Neuronal stem cell (in vitro differentiated cells): Measurements from ENCODE around the gene TEDC2.

Experiments used
- DNase-seq: peaks from one replicate; pipeline ENCODE4 v3.0.0-alpha.2; 2013; ENCODE audit warnings: low spot score
- H2AFZ ChIP-seq: one replicate; pipeline ENCODE4 v1.6.1; 2013; ENCODE audit warnings: mild to moderate bottlenecking, low read length, inconsistent platforms
- H2AK5ac ChIP-seq: 2 replicates; pipeline ENCODE4 v1.6.1; 2013; ENCODE audit warnings: low read depth, mild to moderate bottlenecking, inconsistent platforms, low read length, moderate library complexity, mixed read lengths
- H2BK120ac ChIP-seq: 2 replicates; pipeline ENCODE4 v1.6.1; 2013; ENCODE audit warnings: low read depth, mild to moderate bottlenecking, inconsistent platforms, low read length, moderate library complexity, mixed read lengths
- H2BK12ac ChIP-seq: one replicate; pipeline ENCODE4 v1.6.1; 2013; ENCODE audit warnings: low read length, inconsistent platforms
- H2BK15ac ChIP-seq: 2 replicates; pipeline ENCODE4 v1.6.1; 2013; ENCODE audit warnings: mild to moderate bottlenecking, low read length, inconsistent platforms, mixed read lengths
- H2BK5ac ChIP-seq: one replicate; pipeline ENCODE4 v1.6.1; 2013; ENCODE audit warnings: inconsistent platforms, mild to moderate bottlenecking, low read length, moderate library complexity
- H3K14ac ChIP-seq: one replicate; pipeline ENCODE4 v1.6.1; 2013; ENCODE audit warnings: low read length, inconsistent platforms
- H3K18ac ChIP-seq: 2 replicates; pipeline ENCODE4 v1.6.1; 2013; ENCODE audit warnings: low read length, inconsistent platforms
- H3K23ac ChIP-seq: 2 replicates; pipeline ENCODE4 v1.6.1; 2013; ENCODE audit warnings: low read depth, mild to moderate bottlenecking, mixed read lengths, low read length, inconsistent platforms; ENCODE audit not compliant: poor library complexity
- H3K27ac ChIP-seq: replicated peaks from 3 replicates; pipeline ENCODE4 v1.5.1; 2013; ENCODE audit warnings: low read length, inconsistent platforms
- H3K27me3 ChIP-seq, 3 experiments: 2 replicates each; pipeline ENCODE4 v1.6.1; 2013; ENCODE audit warnings: low read length in 3 of 3, mild to moderate bottlenecking in 2 of 3, inconsistent platforms in 1 of 3, low read depth in 1 of 3, mixed read lengths in 1 of 3, moderate library complexity in 1 of 3; ENCODE audit not compliant: control insufficient read depth in 3 of 3, insufficient read depth in 3 of 3
- H3K36me3 ChIP-seq, 2 donors: replicated peaks in 1 of 2; 2 replicates each; pipeline ENCODE4 v1.6.1; 2013; ENCODE audit warnings: low read length in 2 of 2; ENCODE audit not compliant: control insufficient read depth in 2 of 2, insufficient read depth in 2 of 2
- H3K4ac ChIP-seq: 2 replicates; pipeline ENCODE4 v1.6.1; 2013; ENCODE audit warnings: inconsistent platforms, mild to moderate bottlenecking, low read length, moderate library complexity
- H3K4me1 ChIP-seq, 2 donors: 1 replicate in 1 of 2; 2 replicates in 1 of 2; pipeline ENCODE4 v1.6.1; 2013; ENCODE audit warnings: low read length in 2 of 2, low read depth in 1 of 2; ENCODE audit not compliant: control insufficient read depth in 2 of 2, insufficient read depth in 1 of 2
- H3K4me2 ChIP-seq: one replicate; pipeline ENCODE4 v1.6.1; 2013; ENCODE audit warnings: mild to moderate bottlenecking, low read length, inconsistent platforms; ENCODE audit not compliant: insufficient read depth, poor library complexity, severe bottlenecking
- H3K4me3 ChIP-seq, 2 donors: 2 replicates each; pipeline ENCODE4 v1.5.1; 2013; ENCODE audit warnings: low read length in 2 of 2, mild to moderate bottlenecking in 2 of 2, inconsistent platforms in 1 of 2, moderate library complexity in 1 of 2
- H3K79me1 ChIP-seq: one replicate; pipeline ENCODE4 v1.6.1; 2013; ENCODE audit warnings: low read depth, mild to moderate bottlenecking, inconsistent platforms, low read length, moderate library complexity
- H3K9ac ChIP-seq: one replicate; pipeline ENCODE4 v1.6.1; 2013; ENCODE audit warnings: mild to moderate bottlenecking, low read depth, low read length, inconsistent platforms; ENCODE audit not compliant: poor library complexity
- H3K9me3 ChIP-seq, 2 donors: replicated peaks in 1 of 2; 2 replicates each; pipeline versions ENCODE3 to v1.6.1; 2013; ENCODE audit warnings: low read length in 2 of 2, mild to moderate bottlenecking in 2 of 2, inconsistent platforms in 1 of 2, low read depth in 1 of 2, mixed read lengths in 1 of 2, moderate library complexity in 1 of 2; ENCODE audit not compliant: control insufficient read depth in 2 of 2, insufficient read depth in 1 of 2
- H4K8ac ChIP-seq: one replicate; pipeline ENCODE4 v1.6.1; 2013; ENCODE audit warnings: low read depth, mild to moderate bottlenecking, inconsistent platforms, low read length, moderate library complexity
- H4K91ac ChIP-seq: one replicate; pipeline ENCODE4 v1.6.1; 2013; ENCODE audit warnings: low read length, low read depth, mild to moderate bottlenecking, inconsistent platforms; ENCODE audit not compliant: poor library complexity
- WGBS, 2 donors: extraction: QIAGEN DNeasy Blood & Tissue Kit; methylation state at CpG; one replicate each; pipeline ENCODE4 v1.1.7; 2013; ENCODE audit warnings: missing lambda C conversion rate in 2 of 2, mixed read lengths in 1 of 2; ENCODE audit not compliant: insufficient read length in 2 of 2, insufficient replicate concordance in 1 of 2; ENCODE audit errors: extremely low coverage in 2 of 2; 5-methylcytosine and 5-hydroxymethylcytosine counted together

Gene TEDC2

GRCh38 chr16:2427526-2427925 is 32.4 kb upstream of the TEDC2 start:
- Histone ChIP-seq H3K36me3 (peaks cover 7 to 20% of the 10 kb centered on the region in 2 donors), H3K27me3 (no peaks in the 10 kb centered on the region), H2AFZ (no peak overlapping the region), H3K9me3 (no peaks in the 10 kb centered on the region), H3K14ac (no peak overlapping the region), H4K91ac (no peak overlapping the region), H2BK120ac (no peak overlapping the region), H3K4me2 (no peak overlapping the region), H3K23ac (no peak overlapping the region), H3K18ac (no peak overlapping the region), H3K4ac (no peak overlapping the region), H2BK15ac (no peak overlapping the region), H3K4me3 (no peak overlapping the region), H2BK12ac (no peak overlapping the region), H2AK5ac (no peak overlapping the region), H2BK5ac (no peak overlapping the region), H3K9ac (no peak overlapping the region), H3K4me1 (peaks cover 11 to 13% of the 10 kb centered on the region in 2 donors), H3K27ac (no peak overlapping the region), H3K79me1 (peaks cover 8% of the 10 kb centered on the region), H4K8ac (no peak overlapping the region)
- WGBS, 2 donors, result 100% methylated on average over 2 of the region's 4 CpGs; no CpG with 5 or more reads in 1 of the 2 donors
- no peak for DNase-seq

- peak overlapping the region; percentile 70 for H2BK5ac ChIP-seq
- H2BK15ac ChIP-seq, result peak overlapping the region; percentile 84
- H2AFZ ChIP-seq, result peak overlapping the region; percentile 98
- peak overlapping the region; percentile 94 for H3K4me2 ChIP-seq
- no peak overlapping the region for H2BK120ac ChIP-seq
- H3K79me1 ChIP-seq, result peaks cover 11% of the 10 kb centered on the region
- H3K4me3 ChIP-seq, result peak overlapping the region; percentile 59 to 79
- no peak for DNase-seq
- no peak overlapping the region for H2BK12ac ChIP-seq
- peaks cover 11 to 13% of the 10 kb centered on the region in 2 donors for H3K4me1 ChIP-seq
- H3K9me3 ChIP-seq, result no peaks in the 10 kb centered on the region
- peak overlapping the region; percentile 91 for H3K9ac ChIP-seq
- peaks cover 14 to 27% of the 10 kb centered on the region in 2 donors for H3K36me3 ChIP-seq
- no CpG with 5 or more reads among the region's 28 CpGs for WGBS, 2 donors
- peak overlapping the region; percentile 91 for H3K14ac ChIP-seq
- peak overlapping the region; percentile 11 for H4K91ac ChIP-seq
- peak overlapping the region; percentile 83 for H2AK5ac ChIP-seq
- peak overlapping the region; percentile 57 for H3K23ac ChIP-seq
- H3K27me3 ChIP-seq, result no peaks in the 10 kb centered on the region
- peak overlapping the region; percentile 63 for H3K27ac ChIP-seq
- H3K4ac ChIP-seq, result no peak overlapping the region
- H3K18ac ChIP-seq, result peak overlapping the region; percentile 99
- no peak overlapping the region for H4K8ac ChIP-seq
These were observed 31.7 kb upstream of the TEDC2 start for GRCh38 chr16:2428051-2428783.

GRCh38 chr16:2428784-2429033 is 31.2 kb upstream of the TEDC2 start:
- Histone ChIP-seq H3K4me2 (peak overlapping the region; percentile 94), H3K4me1 (peaks cover 11 to 13% of the 10 kb centered on the region in 2 donors), H2AFZ (peak overlapping the region; percentile 98), H4K8ac (no peak overlapping the region), H4K91ac (peak overlapping the region; percentile 11), H3K9ac (peak overlapping the region; percentile 91), H3K4ac (no peak overlapping the region), H3K27me3 (no peaks in the 10 kb centered on the region), H2AK5ac (peak overlapping the region; percentile 83), H3K9me3 (no peaks in the 10 kb centered on the region), H3K36me3 (peaks cover 19 to 32% of the 10 kb centered on the region in 2 donors), H3K23ac (peak overlapping the region; percentile 57), H3K18ac (peak overlapping the region; percentile 99), H2BK12ac (no peak overlapping the region), H3K4me3 (peak overlapping the region; percentile 59 to 79), H2BK15ac (peak overlapping the region; percentile 84), H2BK5ac (peak overlapping the region; percentile 70), H3K27ac (peak overlapping the region; percentile 63), H3K14ac (peak overlapping the region; percentile 91), H2BK120ac (no peak overlapping the region), H3K79me1 (peaks cover 11% of the 10 kb centered on the region)
- DNase-seq, result no peak
- WGBS, 2 donors, result no CpG with 5 or more reads among the region's 24 CpGs

GRCh38 chr16:2429034-2429770 is 30.7 kb upstream of the TEDC2 start, which contains the start of gene CCNF:
Gene CCNF (plus strand): TSS chr16:2429447. CDS start chr16:2429482, 35 bp downstream.
- Histone ChIP-seq H3K4me3 (peak within 1 kb of the TSS; percentile 81 to 86), H3K14ac (peak within 1 kb of the TSS; percentile 91), H4K8ac (no peak within 1 kb of the TSS), H3K9ac (peak within 1 kb of the TSS; percentile 98), H3K4me2 (peak within 1 kb of the TSS; percentile 94), H2AFZ (peak within 1 kb of the TSS; percentile 98), H3K4me1 (peaks cover 11 to 13% of the 10 kb centered on the region in 2 donors), H2BK120ac (no peak within 1 kb of the TSS), H4K91ac (peak within 1 kb of the TSS; percentile 11), H3K36me3 (peaks cover 21 to 37% of the 10 kb centered on the region in 2 donors), H2BK12ac (no peak within 1 kb of the TSS), H3K27me3 (no peaks in the 10 kb centered on the region), H3K27ac (peak within 1 kb of the TSS; percentile 63), H2BK15ac (peak within 1 kb of the TSS; percentile 84), H3K79me1 (peaks cover 11% of the 10 kb centered on the region), H3K4ac (no peak within 1 kb of the TSS), H2AK5ac (peak within 1 kb of the TSS; percentile 90), H2BK5ac (peak within 1 kb of the TSS; percentile 70), H3K18ac (peak within 1 kb of the TSS; percentile 99), H3K9me3 (no peaks in the 10 kb centered on the region), H3K23ac (peak within 1 kb of the TSS; percentile 66)
- no CpG with 5 or more reads among the region's 103 CpGs for whole genome bisulfite sequencing, 2 donors
- DNase-seq, result peak; percentile 97
